Hepatocyte (in vitro differentiated cells): ENCODE measurements around the gene CISD3.
"Not testable (repeated sequence)": the region's sequence is repeated elsewhere in the genome, so short reads cannot be mapped to it uniquely, and the experiment has no call there.

Experiments used
- CTCF ChIP-seq: fragments of 200-600 bp; sonication (generic); IDR thresholded peaks from 2 replicates; pipeline ENCODE4 v1.5.1; 2016; ENCODE audit warnings: antibody characterized with exemption, mild to moderate bottlenecking; ENCODE audit not compliant: poor library complexity
- EZH2 ChIP-seq: fragments of 200-600 bp; sonication (generic); IDR thresholded peaks from 2 replicates; pipeline ENCODE4 v1.6.1; 2016; ENCODE audit warnings: antibody characterized with exemption, mild to moderate bottlenecking, borderline replicate concordance
- EZH2phosphoT487 ChIP-seq: fragments of 200-600 bp; sonication (generic); IDR thresholded peaks from one replicate; pipeline ENCODE4 v1.6.1; 2018; ENCODE audit warnings: antibody characterized with exemption, mild to moderate bottlenecking, low read depth, moderate library complexity; ENCODE audit not compliant: unreplicated experiment, severe bottlenecking

DNA sequence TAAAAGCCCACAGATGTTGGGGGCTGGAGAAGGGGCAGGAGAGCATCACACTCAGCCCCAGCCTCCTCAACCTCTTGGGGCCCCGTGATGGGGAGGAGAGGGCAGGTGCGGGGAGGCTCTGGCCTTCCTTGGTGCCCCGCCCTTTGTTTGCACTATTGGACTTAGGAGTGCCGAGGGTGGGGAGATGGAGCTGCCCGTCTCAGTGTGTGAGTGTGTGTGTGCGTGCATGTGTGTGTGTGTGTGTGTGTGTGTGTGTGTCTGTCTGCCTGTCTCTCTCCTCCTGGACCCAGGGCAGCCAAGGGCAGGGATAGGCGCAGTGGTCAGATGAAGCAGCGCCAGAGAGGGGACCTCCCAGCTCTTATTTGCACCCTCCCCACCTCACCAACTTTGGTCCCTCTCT lies 4.0 kb upstream of the CISD3 start:
- TF ChIP-seq EZH2, EZH2phosphoT487, CTCF: not testable (repeated sequence)
